ENCODE results near the gene VCX3B. TPM values are rescaled to one million over a fixed set of nuclear protein-coding genes. Genes with fewer than 3 reads are reported as not detected.

VCX3B gene
- total RNA-seq, 4 donors from 2014 or later: 0.94 to 2.0 TPM; not detected in 2

DNA sequence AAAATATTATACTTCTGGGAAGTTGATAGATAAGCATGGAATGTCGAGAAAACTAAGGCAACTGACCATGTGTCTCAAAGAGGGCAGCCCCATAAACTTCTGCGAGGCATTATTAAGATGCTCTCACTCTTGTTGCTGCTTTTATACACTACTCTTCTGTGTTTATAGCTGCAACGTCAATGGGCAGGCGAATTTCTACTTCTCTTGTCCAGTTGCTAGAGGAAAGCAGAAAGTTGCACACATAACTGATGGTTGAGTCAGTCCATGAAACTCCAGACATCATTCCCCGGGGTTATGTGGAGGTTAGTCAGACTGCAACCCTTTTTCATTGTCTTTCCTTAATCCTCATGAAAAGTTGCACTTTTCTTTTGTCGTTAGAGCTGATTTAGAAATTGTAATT lies 39.8 kb downstream of the VCX3B start:
- TF ChIP-seq POLR2A (IDR thresholded peaks at IDR 0.05): no peak
- TF ChIP-seq, protein P1, sequence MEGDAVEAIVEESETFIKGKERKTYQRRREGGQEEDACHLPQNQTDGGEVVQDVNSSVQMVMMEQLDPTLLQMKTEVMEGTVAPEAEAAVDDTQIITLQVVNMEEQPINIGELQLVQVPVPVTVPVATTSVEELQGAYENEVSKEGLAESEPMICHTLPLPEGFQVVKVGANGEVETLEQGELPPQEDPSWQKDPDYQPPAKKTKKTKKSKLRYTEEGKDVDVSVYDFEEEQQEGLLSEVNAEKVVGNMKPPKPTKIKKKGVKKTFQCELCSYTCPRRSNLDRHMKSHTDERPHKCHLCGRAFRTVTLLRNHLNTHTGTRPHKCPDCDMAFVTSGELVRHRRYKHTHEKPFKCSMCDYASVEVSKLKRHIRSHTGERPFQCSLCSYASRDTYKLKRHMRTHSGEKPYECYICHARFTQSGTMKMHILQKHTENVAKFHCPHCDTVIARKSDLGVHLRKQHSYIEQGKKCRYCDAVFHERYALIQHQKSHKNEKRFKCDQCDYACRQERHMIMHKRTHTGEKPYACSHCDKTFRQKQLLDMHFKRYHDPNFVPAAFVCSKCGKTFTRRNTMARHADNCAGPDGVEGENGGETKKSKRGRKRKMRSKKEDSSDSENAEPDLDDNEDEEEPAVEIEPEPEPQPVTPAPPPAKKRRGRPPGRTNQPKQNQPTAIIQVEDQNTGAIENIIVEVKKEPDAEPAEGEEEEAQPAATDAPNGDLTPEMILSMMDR (IDR thresholded peaks at IDR 0.05): no peak
- no peak for DNase-seq

More for the DNA sequence above, 39.8 kb downstream of the VCX3B start:
- Histone ChIP-seq H3K27ac (no peak overlapping the region), H3K9me3 (no peaks in the 10 kb centered on the region), H3K36me3 (no peaks in the 10 kb centered on the region), H3K27me3 (peaks cover 4% of the 10 kb centered on the region), H3K4me1 (no peaks in the 10 kb centered on the region), H3K4me3 (replicated peaks in 1 of 3) (no peak overlapping the region)
- intact Hi-C loops (cut with DNase I): no loop called here
- WGBS, 2 donors: 69 to 83% methylated on average over 6 of the region's 6 CpGs
